GM08714 (cell line): ENCODE results near the gene TFCP2.
"Not testable (repeated sequence)": the region's sequence is repeated elsewhere in the genome, so short reads cannot be mapped to it uniquely, and the experiment has no call there.

Experiments
- H3K4me3 ChIP-seq: fragments of 200-500 bp; sonication (Bioruptor generic); 2 replicates; pipeline ENCODE4 v1.5.1; 2014; ENCODE audit warnings: mild to moderate bottlenecking, low read length, inconsistent platforms
- ZNF274 ChIP-seq: IDR thresholded peaks from 2 replicates; pipeline ENCODE4 v1.6.1; 2012; ENCODE audit warnings: mild to moderate bottlenecking, low read depth, low read length

TFCP2 gene

DNA sequence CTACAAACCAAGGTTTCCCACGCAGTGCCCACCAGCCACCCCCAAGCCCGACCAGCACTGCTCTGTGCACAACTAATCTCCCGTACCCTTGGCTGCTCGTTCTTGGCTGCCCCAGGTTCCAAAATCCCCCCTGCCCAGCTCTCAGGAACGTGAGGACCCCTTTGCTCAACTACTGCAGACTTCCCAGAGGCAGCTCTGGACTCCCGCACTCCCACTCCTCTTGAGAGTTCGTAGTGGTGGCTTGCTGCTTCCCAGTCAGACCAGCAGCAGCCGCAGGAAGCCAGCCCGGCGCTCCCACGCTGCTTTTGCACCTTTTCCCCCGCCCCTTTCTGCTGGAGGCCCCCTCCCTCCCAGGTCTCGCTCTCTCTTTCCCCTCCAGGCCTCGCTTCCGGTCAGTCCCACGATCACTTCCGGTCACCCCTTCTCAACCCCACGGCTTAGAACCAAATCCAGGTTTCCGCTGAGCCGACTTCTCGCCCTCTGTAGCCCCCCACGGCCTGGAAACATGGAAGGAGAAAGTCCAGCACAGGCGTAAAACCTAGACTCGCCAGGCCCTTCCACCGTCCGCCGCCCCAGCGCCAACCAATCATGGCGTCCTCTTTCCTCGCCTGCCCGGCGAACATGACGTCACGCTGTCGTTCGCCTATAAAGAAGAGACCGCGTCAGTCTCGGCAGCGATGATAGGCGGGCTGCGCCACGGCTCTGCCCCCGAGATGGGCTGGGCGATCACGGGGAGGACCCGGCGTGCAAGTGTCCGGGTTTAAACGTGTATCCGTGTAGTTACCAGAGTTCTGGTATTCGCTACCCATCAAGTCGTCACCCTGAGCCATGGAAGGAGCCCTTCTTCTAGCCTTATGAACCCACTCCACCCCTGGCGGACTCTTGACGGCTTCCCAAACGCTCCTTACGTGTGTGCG, at the start of gene TFCP2:
TFCP2 (minus strand) TSS at position 621 of the 917 bp plus-strand sequence. CDS start 713 bp downstream, outside the sequence.
- no peak for TF ChIP-seq ZNF274
- peak within 1 kb of the TSS; percentile 89 for H3K4me3 ChIP-seq

GRCh38 chr12:51222461-51222860, 49.5 kb upstream of the TFCP2 start:
- no peak overlapping the region for H3K4me3 ChIP-seq
- no peak for TF ChIP-seq ZNF274

DNA sequence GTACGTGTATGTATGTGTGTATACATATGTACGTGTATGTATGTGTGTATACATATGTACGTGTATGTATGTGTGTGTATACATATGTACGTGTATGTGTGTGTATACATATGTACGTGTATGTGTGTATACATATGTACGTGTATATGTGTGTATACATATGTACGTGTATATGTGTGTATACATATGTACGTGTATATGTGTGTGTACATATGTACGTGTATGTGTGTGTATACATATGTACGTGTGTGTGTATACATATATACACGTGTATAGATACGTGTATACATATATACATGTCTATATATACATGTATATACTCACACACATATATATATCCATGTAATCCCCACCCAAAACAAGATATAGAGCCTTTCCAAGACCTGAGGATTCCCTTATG, 46.9 kb upstream of the TFCP2 start:
- H3K4me3 ChIP-seq = not testable (repeated sequence)

GRCh38 chr12:51219322-51219721, 46.4 kb upstream of the TFCP2 start:
- H3K4me3 ChIP-seq = no peak overlapping the region
- no peak for TF ChIP-seq ZNF274

GRCh38 chr12:51218607-51219161, 45.7 kb upstream of the TFCP2 start:
- peak overlapping the region; percentile 65 for H3K4me3 ChIP-seq
- TF ChIP-seq ZNF274 = no peak

GRCh38 chr12:51217968-51218606, 45.2 kb upstream of the TFCP2 start, which contains the start of gene POU6F1:
Gene POU6F1, minus strand, starts transcription at chr12:51218062. Its CDS starts 11,226 bp downstream, at chr12:51206836.
- no peak for TF ChIP-seq ZNF274
- peak within 1 kb of the TSS; percentile 65 for H3K4me3 ChIP-seq

DNA sequence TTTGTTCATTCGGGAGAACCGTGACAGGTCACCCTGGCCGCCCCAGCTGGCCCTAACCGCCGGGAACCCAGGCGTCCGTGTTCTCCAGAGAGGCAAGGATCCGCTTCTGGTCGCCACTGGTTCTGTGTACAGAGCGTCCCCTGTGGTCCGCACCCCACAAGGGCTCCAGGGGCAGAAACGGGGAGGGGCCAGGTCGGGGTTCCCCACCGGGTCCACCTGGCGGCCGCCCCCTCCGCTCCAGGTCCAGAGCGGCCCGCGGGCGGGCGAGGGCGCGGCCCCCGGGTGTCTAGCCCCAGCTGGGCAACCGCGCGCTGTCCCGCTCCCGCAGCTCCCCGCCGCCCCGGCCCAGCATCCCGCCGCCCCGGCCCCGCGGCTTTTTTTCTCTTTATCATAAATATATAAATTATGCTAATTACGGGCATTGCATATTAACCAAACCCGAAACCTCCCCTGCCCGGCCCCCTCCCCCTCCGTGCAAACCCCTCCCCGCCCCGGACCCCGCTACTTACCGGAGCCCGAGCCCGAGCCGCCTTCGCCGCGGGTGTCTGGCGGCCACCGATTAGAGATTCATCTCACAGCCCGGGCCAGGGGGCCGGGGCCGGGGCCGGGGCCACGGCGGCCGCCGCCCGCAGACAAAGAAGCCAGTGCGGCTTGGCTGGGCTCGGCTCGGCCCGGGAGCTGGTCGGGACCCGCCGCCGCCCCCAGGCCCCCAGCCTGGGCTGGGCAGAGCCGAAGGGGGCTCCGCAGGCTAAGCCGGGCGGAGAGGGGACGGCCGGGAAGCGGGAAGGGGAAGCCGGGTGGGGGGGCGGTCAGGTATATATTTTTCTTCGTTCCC, 44.4 kb upstream of the TFCP2 start:
- TF ChIP-seq ZNF274 = no peak
- H3K4me3 ChIP-seq = peak overlapping the region; percentile 65

- H3K4me3 ChIP-seq = no peak overlapping the region
- no peak for TF ChIP-seq ZNF274
These were observed 43.7 kb upstream of the TFCP2 start for GRCh38 chr12:51216642-51217041.

DNA sequence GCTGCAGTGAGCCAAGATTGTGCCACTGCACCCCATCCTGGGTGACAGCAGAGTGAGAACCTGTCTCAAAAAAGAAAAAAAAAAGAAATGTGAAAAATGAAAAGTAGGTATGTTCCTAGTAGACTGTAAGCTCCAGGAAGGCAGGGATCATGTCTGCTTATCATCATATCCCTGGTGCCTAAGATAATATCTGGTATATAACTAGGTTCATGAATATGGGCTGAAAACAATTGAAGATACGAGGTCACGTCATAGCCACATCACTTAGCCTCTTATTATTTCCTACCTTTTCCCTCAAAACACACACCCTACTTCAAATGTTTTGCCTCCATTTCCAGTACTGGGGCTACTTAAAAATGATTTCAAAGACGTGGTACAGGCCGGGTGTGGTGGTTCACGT, 42.0 kb upstream of the TFCP2 start:
- no peak for TF ChIP-seq ZNF274
- no peak overlapping the region for H3K4me3 ChIP-seq

GRCh38 chr12:51210690-51211395, 37.9 kb upstream of the TFCP2 start:
- TF ChIP-seq ZNF274 = no peak
- no peak overlapping the region for H3K4me3 ChIP-seq

GRCh38 chr12:51209259-51209658, 36.3 kb upstream of the TFCP2 start:
- no peak overlapping the region for H3K4me3 ChIP-seq

GRCh38 chr12:51208016-51208660, 35.2 kb upstream of the TFCP2 start:
- H3K4me3 ChIP-seq = no peak overlapping the region
- TF ChIP-seq ZNF274 = no peak

More at GRCh38 chr12:51209259-51209658, 36.3 kb upstream of the TFCP2 start:
- TF ChIP-seq ZNF274 = no peak

DNA sequence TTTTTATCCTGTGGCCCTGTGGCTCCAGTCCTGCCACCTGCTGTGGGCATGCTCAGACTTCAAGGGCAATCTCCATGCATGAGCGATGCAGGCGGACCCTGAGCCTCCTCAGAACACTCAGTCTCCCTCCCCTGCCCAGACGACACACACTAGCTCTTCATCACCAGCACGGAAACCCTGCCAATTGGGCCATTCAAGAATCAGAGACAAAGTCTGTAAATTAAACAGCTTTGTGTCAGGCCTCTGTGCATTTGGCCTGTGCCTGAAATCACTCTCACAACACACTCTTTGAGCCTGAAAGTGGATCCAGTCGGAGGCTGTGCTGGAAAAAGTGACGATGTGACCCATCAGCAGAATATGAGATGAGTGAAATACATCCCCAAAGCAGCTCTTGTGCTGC, 32.4 kb upstream of the TFCP2 start:
- H3K4me3 ChIP-seq = no peak overlapping the region
- no peak for TF ChIP-seq ZNF274
